Urinary bladder (tissue), 4 donors: ENCODE data around the gene BTD. TPM values are rescaled to one million over a fixed set of nuclear protein-coding genes. Genes with fewer than 3 reads are reported as not detected.

Experiments used
- DNase-seq: peaks from one replicate; pipeline ENCODE4 v3.0.0-alpha.2; 2015; ENCODE audit errors: extremely low spot score
- H3K27ac ChIP-seq: one replicate; pipeline ENCODE4 v1.5.1; 2013; ENCODE audit warnings: low read depth, mild to moderate bottlenecking, moderate library complexity
- H3K36me3 ChIP-seq: one replicate; pipeline ENCODE4 v1.6.1; 2013; ENCODE audit warnings: mild to moderate bottlenecking, moderate library complexity; ENCODE audit not compliant: insufficient read depth
- H3K4me1 ChIP-seq: one replicate; pipeline ENCODE4 v1.6.1; 2013; ENCODE audit warnings: mild to moderate bottlenecking, moderate library complexity; ENCODE audit not compliant: insufficient read depth
- H3K4me3 ChIP-seq: one replicate; pipeline ENCODE4 v1.5.1; 2013; ENCODE audit warnings: low read depth, low read length
- WGBS: extraction: QIAGEN DNeasy Blood & Tissue Kit; methylation state at CpG from one replicate; pipeline ENCODE4 v1.1.7; 2013; 5-methylcytosine and 5-hydroxymethylcytosine counted together
- polyA plus RNA-seq: library from polyadenylated mRNA; stranded (reverse); fragments of 200-250 nt; gene quantifications from one replicate; pipeline ENCODE4 v1.2.3, GENCODE V29; 2013
- total RNA-seq: library from RNA; depleted of rRNA; stranded (reverse); fragments of >200 nt; gene quantifications from one replicate; pipeline ENCODE4 v1.2.3, GENCODE V29; 2014
- donor health status: healthy with polysubstance abuse.
- donor health status: healthy.

Gene BTD
- total RNA-seq (24.6 TPM), polyA plus RNA-seq (21.4 TPM)

- WGBS: under 1% methylated on average over 61 of the region's 61 CpGs
- Histone ChIP-seq H3K36me3 (no peaks in the 10 kb centered on the region), H3K27ac (peak within 1 kb of the TSS; percentile 34), H3K4me1 (peaks cover 3% of the 10 kb centered on the region), H3K4me3 (peak within 1 kb of the TSS; percentile 64)
- peak; percentile 99 for DNase-seq
These were observed at the start of gene BTD, which contains the start of gene HACL1 for GRCh38 chr3:15601399-15602145. Gene BTD (plus strand): TSS chr3:15601745. CDS start chr3:15635440, 33,695 bp downstream. Gene HACL1 (minus strand): TSS chr3:15601569. CDS start chr3:15601463, 106 bp downstream.

GRCh38 chr3:15551902-15552301 is 49.6 kb upstream of the BTD start:
- 94% methylated on average over 1 of the region's 1 CpG for WGBS

GRCh38 chr3:15553749-15554148 is 47.8 kb upstream of the BTD start:
- WGBS: 74% methylated on average over 3 of the region's 3 CpGs
- no peak overlapping the region for H3K4me3 ChIP-seq
- H3K27ac ChIP-seq: no peak overlapping the region
- no peak for DNase-seq
- no peaks in the 10 kb centered on the region for H3K4me1 ChIP-seq
- H3K36me3 ChIP-seq: no peaks in the 10 kb centered on the region

More at GRCh38 chr3:15551902-15552301, 49.6 kb upstream of the BTD start:
- Histone ChIP-seq H3K4me1 (no peaks in the 10 kb centered on the region), H3K4me3 (no peak overlapping the region), H3K27ac (no peak overlapping the region), H3K36me3 (no peaks in the 10 kb centered on the region)
- DNase-seq: no peak

GRCh38 chr3:15556512-15556911 is 45.0 kb upstream of the BTD start:
- Histone ChIP-seq H3K4me3 (no peak overlapping the region), H3K36me3 (no peaks in the 10 kb centered on the region), H3K4me1 (no peaks in the 10 kb centered on the region), H3K27ac (no peak overlapping the region)
- no peak for DNase-seq
- 80% methylated on average over 2 of the region's 2 CpGs for WGBS

- Histone ChIP-seq H3K27ac (no peak overlapping the region), H3K4me1 (no peaks in the 10 kb centered on the region), H3K36me3 (no peaks in the 10 kb centered on the region), H3K4me3 (no peak overlapping the region)
- DNase-seq: peak; percentile 46
- 6% methylated on average over 3 of the region's 3 CpGs for WGBS
These were observed 44.0 kb upstream of the BTD start for GRCh38 chr3:15557511-15557946.

GRCh38 chr3:15558581-15558980 is 43.0 kb upstream of the BTD start:
- Histone ChIP-seq H3K4me3 (no peak overlapping the region), H3K4me1 (no peaks in the 10 kb centered on the region), H3K36me3 (peaks cover 3% of the 10 kb centered on the region), H3K27ac (no peak overlapping the region)
- WGBS: 92% methylated on average over 9 of the region's 9 CpGs
- DNase-seq: no peak

- no peaks in the 10 kb centered on the region for H3K4me1 ChIP-seq
- H3K4me3 ChIP-seq: no peak overlapping the region
- DNase-seq: no peak
- 89% methylated on average over 5 of the region's 5 CpGs for WGBS
- no peak overlapping the region for H3K27ac ChIP-seq
- peaks cover 5% of the 10 kb centered on the region for H3K36me3 ChIP-seq
These were observed 39.0 kb upstream of the BTD start for GRCh38 chr3:15562560-15562959.

GRCh38 chr3:15563190-15563589 is 38.4 kb upstream of the BTD start:
- no peak for DNase-seq
- 81% methylated on average over 1 of the region's 1 CpG for WGBS
- Histone ChIP-seq H3K36me3 (peaks cover 6% of the 10 kb centered on the region), H3K27ac (no peak overlapping the region), H3K4me1 (no peaks in the 10 kb centered on the region), H3K4me3 (no peak overlapping the region)

GRCh38 chr3:15572138-15572537 is 29.4 kb upstream of the BTD start:
- Histone ChIP-seq H3K27ac (no peak overlapping the region), H3K4me3 (no peak overlapping the region), H3K36me3 (peaks cover 8% of the 10 kb centered on the region), H3K4me1 (no peaks in the 10 kb centered on the region)
- DNase-seq: no peak
- WGBS: 91% methylated on average over 4 of the region's 4 CpGs

- WGBS: 93% methylated on average over 5 of the region's 5 CpGs
- peaks cover 4% of the 10 kb centered on the region for H3K36me3 ChIP-seq
- DNase-seq: no peak
- H3K4me3 ChIP-seq: no peak overlapping the region
- no peak overlapping the region for H3K27ac ChIP-seq
- H3K4me1 ChIP-seq: no peaks in the 10 kb centered on the region
These were observed 26.1 kb upstream of the BTD start for GRCh38 chr3:15575446-15575845.

- Histone ChIP-seq H3K27ac (no peak overlapping the region), H3K36me3 (peaks cover 2% of the 10 kb centered on the region), H3K4me3 (no peak overlapping the region), H3K4me1 (no peaks in the 10 kb centered on the region)
- no peak for DNase-seq
- WGBS: 89% methylated on average over 3 of the region's 3 CpGs
These were observed 25.1 kb upstream of the BTD start for GRCh38 chr3:15576475-15576874.

- H3K36me3 ChIP-seq: peaks cover 3% of the 10 kb centered on the region
- H3K27ac ChIP-seq: no peak overlapping the region
- DNase-seq: no peak
- 64% methylated on average over 3 of the region's 3 CpGs for WGBS
- no peaks in the 10 kb centered on the region for H3K4me1 ChIP-seq
- H3K4me3 ChIP-seq: no peak overlapping the region
These were observed 23.2 kb upstream of the BTD start for GRCh38 chr3:15578289-15578867.

GRCh38 chr3:15579051-15579450 is 22.5 kb upstream of the BTD start:
- DNase-seq: no peak
- no peaks in the 10 kb centered on the region for H3K4me1 ChIP-seq
- H3K27ac ChIP-seq: no peak overlapping the region
- no peak overlapping the region for H3K4me3 ChIP-seq
- peaks cover 3% of the 10 kb centered on the region for H3K36me3 ChIP-seq
- WGBS: 74% methylated on average over 2 of the region's 2 CpGs
